ENCODE results near the gene SMOC2.

Gene SMOC2

DNA sequence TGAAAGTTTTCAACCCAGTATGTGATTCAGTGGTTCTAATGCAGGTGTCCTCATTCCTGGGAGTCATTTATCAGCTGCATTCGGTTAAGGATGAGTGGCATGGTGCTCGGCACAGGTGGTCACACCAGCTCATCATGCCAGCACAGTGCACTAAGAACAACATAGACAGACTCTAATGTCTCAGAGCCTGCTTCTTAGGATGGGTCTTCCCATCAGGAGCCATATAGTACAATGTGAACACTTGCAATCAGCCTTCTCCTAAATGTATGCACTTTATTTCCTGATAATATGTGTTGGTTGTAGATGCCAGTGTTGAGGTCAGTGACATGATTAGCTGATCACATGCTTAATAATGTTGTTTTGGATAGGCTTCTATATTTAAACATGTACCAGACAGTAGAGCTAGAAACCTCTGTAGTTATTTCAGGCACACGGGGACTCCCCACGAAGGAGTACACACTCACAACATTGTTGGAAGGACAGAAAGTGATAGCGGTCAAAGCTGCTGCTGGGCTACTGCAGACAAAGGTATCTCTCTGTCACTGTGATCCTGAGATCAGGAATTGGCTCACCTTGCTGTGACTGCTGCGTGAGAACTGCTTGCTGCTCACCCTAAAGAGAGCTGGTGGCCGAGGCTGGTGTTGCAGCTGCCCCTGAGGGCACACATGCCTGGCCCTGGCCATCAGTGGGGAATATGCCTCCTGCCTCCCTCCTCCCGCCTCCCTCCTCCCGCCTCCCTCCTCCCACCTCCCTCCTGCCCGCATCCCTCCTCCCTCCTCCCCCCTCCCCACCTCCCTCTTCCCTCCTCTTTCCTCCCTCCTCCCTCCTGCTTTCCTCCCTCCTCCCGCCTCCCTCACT, 195.4 kb downstream of the SMOC2 start:
- no peak for DNase-seq

DNA sequence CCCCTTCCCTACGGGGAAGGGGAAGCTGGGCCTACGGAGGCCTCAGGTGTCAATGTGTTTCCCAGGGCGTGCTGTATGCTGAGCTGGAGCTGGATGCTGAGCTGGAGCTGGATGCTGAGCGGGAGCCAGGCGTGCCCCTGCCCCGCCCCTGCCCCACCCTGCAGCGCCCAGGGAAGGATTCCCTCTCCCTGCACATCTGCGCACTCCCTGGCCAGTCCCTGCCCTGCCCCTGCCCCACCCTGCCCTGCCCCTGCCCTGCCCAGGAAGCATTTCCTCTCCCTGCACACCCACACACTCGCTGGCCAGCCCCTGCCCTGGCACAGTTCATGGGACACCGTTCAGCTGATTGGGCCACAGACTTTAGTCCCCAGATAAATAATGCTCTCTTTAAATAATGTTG, 196.8 kb downstream of the SMOC2 start:
- DNase-seq: no peak

DNA sequence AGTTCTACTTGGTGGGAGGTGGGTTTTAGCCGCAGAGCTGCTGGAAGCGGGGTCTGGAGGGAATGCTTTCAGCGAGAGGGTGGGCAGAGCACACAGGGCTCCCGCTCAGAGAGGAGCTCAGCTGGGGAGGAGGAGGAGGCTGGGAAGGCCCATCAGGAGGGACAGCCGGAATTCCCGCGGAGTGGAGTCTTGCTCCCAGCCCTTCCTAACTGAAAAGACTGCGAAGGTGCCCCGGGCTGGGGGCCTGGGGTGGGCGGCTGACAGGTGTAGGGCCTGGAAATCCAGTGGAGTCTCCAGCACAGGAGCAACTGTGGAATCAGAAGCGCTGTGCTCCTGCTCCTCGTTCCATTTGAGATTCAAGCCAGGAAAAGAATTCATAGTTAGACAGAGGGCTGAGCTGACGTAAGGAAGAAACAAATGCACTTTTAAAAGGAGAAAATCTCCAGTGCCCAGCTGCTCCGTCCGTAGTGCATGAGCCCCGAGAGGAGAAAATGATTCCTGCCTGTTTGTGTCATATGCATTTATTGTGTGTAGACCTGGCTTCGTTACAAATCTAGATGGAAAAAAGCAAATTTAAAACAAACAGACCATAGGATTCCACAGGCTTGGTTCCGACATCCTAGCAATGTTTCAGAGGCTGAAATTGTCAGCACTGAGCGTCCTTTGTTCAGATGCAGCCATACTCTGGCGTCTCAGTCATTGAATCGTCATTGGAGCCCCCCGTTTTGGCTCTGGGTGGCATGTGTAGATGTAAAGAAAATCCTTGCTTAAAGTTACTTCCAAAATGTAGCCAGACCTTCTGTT, 197.7 kb downstream of the SMOC2 start:
- DNase-seq: no peak

DNA sequence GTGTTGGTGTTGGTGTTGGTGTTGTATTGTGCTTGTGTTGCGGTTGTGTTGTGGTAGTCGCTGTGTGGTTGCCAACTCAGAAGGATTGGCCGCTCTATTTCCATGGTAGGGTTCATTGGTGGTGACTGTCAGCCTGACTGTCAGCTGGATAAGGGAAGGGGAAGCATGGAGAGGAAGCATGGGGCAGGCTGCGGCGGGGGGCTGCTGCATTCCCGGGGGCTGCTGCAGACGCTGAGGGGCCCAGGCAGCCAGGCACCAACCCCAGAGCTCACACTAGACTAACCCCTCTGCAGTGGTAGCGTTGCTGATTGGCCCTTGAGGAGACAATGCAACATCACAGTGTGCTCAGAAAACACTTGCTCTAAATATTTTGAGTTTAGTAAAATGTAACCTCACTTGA, 199.2 kb downstream of the SMOC2 start:
- no peak for DNase-seq

DNA sequence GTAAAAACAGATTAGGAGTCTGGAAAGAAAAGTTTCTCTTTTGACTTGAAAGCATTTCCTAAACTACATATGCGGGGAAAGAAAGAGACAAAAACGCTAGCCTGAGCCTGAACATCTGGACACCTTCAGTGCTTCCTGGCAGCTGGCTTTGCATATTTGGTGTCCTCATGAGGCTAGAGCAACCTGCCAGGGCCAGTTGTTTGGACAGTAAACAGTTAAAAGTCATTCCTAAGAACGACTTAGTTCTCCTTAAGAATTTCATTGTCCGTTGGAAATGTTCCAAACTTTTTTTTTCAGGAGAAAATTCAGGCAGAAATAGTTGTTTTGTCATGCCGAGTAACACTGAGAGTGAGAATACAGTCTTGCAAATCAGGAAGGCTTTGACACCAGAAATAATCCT, 199.8 kb downstream of the SMOC2 start:
- no peak for DNase-seq

DNA sequence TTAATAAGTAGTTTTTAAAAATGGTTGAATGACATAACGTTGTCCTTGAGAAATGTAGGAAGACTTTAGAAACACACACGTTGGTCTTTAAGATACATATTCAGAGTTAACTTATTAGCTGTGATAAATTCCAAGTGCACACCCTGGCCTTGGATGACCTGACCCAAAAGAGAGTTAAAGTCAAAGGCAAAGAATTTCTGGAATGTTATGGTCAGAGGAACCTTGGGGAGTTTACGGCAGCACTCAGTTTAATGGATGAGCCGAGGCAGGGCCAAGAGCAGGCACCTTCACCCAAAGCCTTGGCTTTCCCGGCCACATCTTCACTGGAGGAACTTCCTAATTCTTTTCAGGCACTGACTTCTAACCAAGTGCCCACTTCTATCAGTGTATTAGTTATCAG, 200.5 kb downstream of the SMOC2 start:
- DNase-seq: no peak

DNA sequence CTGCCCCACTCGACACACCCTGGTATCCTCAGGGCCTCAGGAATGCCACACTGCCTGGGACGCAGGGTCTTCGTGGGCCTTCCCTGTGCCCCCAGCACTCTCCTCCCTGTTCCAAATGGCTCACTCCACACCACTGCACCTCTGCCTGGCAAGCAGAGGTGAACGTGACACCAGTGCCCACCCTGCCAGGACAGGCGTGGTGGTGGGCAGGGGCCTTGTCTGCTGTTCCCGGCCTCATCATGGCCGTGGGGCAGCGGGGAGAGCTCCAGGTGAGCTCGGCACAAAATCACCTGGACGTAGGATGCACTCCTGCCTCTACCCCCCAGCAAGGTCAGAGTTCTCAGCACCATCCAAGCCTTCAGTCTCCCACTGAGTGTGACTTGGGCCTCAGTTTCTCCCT, 202.4 kb downstream of the SMOC2 start:
- no peak for DNase-seq

DNA sequence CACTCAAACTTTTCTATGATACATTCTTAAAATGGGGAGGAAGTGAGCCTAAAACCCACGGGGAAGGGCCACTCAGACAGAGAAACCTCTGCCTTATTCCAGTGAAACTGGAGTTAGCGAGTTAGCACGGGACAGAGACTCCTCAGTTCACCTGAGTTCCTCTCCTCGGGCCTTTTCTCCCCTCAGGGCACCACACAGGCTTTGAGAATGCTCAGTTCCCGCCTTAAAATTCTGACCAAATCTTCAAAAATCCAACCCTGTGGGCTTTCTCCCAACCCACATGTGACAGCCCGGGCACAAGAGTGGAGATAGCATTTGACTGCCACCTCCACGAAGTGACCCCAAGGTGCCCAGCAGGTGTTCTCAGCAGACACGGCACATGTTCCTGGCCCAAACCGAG, 204.3 kb downstream of the SMOC2 start:
- no peak for DNase-seq

DNA sequence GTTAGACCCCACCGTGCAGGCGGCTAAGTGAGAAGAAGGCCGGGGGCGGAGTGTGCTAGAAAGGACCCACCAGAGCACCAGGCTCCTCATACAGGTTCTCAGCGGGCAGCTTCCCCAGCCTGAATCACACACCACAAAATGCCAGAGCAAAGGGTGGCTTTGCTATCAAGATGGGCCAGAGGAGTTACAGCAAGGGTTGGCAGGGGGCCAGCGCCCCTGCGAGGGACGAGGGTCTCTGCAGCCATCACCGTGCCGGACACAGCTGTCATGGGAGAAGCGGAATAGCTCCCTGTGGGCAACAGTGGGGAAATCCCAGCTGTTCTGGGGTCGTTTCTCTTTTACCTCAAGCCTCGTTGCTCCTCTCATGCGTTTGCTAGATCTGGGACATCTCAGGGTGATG, 206.3 kb downstream of the SMOC2 start:
- DNase-seq: no peak

DNA sequence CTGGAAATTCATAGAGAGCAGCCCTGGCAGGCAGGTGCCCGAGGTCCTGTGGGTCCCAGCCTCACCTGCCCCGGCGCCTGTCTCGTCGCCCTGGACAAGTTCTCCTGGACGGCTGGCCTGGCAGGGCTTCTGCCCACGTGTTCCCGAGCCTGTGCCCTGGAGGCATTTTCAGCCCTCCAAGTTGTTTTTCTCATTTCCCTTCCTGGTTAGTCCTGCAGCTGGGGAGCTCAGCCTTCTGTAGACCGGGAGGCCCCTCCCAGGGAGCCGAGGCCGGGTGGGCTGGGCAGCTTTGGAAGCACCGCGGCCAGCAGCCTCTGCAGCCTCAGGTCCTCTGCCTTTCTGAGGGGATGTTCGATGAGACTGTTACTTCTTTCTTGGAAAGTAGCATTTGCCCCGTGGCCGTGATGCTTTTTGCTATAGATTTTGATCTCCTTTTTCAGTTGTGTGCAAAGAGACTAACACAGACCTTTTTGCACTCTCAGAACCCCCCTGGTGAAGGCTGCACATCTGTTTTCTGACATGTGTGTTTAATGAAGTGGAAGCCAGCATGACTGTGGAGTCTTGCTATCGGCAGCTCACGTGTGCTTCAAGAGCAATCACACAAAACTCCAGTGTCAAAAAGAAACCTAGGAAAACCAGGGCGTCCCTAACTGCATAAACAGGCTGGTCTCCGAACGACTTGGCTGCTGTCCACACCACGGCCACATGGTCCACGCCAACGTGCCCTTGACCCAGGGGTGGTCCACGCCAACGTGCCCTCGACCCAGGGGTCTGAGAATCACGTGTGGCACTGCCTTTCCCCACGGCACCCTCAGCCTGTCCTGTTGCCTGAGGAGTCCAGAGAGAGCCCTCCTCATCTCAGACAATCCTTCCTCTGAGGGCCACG, 207.5 kb downstream of the SMOC2 start:
- DNase-seq: no peak

DNA sequence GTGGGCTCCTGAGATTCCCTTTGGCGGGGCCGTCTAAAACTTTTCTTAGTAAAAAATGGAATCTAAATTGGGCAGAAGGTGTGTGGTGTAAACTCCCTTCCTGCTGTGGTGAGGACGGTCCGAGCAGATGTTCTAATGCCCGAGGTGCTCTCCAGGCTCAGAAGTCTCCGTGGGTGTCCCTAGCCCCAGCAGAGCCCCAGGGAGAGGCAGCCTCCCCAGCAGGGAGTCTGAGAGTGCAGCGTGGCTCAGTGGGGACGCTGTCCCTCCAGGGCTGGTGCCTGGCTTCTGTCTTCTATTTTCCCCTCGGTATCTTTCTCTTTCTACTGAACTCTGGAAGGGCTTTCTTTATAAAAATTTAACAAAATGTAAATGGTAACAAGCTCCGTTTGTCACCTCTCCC, 208.2 kb downstream of the SMOC2 start:
- DNase-seq: no peak

DNA sequence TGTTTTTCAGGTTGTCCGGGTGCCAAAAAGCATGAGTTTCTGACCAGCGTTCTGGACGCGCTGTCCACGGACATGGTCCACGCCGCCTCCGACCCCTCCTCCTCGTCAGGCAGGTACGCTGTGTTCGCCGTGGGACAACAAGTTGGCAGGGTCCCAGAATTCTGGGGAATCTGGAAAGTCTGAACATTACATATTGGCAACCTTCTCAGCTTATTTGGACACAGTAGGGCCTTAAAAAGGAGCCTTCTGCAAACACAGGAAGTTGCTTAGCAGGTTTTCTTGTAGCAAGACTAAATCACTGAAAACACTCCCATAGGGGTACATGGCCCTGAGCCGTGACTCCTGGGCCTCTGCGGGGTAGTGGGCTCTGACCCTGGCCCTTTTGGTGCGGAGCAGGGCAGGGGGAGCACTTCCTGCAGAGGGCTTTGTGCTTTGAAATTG, 209.7 kb downstream of the SMOC2 start:
- DNase-seq: no peak

DNA sequence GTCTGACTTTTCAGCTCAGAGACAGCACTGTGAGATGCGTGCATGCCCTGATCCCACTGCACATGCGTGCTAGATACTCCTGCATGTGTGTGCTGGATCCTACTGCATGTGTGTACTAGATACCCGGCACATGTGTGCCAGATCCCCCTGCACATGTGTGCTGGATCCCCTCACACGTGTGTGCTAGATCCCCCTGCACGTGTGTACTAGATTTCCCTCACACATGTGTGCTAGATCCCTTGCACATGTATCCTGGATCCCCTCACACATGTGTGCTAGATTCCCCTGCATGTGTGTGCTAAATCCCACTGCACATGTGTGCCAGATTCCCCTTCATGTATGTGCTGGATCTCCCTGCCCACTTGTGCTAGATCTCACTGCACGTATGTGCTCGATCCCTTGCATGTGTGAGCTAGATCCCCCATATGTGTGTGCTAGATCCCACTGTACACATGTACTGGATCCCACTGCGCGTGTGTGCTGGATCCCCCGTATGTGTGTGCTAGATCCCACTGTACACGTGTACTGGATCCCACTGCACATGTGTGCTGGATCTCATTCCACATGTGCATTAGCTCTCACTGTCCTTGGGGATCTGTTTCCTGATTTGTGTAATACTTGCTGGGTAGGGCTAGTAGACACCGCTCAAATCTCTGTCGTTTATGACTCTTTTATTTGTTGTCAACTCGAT, 214.6 kb downstream of the SMOC2 start:
- DNase-seq: no peak

DNA sequence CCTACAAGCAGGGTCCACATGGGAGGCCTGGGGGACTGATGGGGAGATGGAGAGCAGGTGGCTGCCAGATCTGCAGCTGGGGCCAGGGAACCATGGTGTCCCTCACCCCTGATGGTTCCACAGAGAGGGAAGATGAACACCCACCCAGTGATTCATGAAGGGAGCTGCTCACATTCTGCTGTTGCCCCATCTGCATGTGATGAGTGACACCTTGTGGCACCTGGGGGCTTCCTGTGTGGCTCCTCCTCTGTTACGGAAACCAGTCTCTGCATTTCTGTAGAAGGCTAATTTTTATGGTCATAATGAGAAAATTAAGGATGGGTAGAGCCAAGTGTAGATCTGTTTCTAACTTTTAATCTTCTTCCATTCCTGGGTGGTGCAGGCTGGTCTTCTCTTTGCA, 217.1 kb downstream of the SMOC2 start:
- no peak for DNase-seq

DNA sequence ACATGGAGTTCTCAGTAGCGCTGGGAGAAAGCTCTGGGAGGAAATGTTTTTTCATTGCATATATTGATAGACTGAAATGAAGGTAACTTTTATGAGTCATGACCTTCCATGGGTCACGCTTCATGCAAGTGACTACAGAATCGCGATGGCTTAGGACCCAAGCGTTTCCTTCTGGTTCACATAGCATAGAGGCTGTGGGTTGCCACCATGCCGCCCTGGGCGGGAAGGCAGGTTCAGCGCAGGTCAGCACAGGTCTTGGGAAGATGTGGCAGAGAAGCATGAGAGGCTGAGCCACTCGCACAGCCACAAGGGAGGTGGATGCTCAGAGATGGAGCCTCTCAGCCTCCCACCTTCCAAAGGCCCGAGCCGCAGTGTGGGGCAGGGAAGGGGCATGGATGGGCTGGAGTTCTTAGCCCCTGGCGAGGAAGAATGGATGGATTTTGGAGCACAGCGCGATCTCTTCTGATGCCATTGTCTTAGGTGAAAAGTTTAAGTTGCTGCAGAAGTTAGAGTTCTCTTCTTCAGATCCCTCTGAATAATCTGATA, 219.5 kb downstream of the SMOC2 start:
- DNase-seq: no peak

DNA sequence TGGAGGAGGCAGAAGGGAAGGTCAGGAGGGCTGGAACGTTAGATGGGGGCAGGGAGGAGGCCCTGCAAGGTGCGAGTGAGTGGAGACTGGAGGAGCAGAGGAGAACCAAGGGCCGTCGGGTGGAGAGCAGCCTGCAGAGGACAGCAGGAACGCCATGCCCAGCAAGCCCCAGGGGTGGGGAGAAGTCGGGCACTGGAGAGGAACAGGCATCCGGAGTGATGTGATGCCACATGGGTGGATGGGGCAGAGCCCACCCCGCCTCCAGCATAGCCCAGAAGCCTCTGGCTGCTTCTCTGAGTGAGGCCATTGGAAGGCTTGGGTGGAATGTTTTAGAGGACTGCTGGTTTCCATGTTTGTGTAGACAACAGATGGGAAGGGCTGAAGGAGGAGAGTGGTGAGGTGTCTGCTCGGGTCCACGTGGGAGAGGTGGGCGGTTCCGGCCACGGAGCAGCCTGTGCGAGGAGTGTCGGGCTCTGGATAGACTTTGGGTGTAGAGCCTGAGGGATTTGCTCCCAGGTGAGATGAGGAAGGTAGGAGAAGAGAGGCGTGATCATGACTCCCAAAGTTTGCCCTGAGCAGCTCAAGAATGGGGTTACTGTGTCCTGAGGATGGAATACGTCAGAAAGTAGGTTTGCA, 221.4 kb downstream of the SMOC2 start:
- DNase-seq: no peak

DNA sequence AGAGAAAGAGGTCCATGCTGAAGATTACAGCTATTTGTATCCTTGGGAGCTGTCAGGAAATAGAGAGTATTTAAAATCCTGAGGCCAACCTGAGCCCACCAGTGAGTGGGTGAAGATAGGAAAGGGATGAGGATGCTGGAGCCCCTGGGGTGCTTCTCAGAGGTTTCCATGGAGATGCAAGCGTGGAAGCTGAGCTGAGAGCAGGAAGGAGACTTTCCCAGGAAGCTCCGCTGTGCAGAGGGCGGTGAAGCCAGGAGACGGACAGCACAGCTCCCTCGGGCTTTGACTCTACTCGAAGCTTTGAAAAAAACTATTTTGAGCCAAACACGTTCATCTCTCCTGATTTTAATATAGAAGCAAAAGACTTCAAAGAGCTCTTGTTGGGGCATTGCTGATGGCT, 222.1 kb downstream of the SMOC2 start:
- DNase-seq: no peak

DNA sequence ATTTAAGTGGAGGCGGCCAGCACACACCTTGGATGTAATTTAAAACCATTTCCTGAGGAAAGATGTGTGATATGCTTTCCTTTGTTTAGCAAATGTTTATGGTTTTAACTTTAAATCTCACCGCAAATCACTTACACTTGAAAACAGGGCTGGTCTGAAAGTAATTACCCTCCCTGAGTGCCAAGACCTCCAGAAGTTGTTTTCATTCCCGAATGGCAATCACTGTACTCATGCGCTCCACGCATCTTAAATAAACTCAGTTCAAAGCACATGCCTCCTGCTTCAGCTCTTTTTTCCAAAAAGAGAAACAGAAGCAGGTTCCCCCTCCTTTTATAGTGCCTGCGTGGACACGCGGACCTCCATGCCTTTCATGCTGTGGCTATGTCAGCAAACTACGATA, 224.0 kb downstream of the SMOC2 start:
- no peak for DNase-seq

DNA sequence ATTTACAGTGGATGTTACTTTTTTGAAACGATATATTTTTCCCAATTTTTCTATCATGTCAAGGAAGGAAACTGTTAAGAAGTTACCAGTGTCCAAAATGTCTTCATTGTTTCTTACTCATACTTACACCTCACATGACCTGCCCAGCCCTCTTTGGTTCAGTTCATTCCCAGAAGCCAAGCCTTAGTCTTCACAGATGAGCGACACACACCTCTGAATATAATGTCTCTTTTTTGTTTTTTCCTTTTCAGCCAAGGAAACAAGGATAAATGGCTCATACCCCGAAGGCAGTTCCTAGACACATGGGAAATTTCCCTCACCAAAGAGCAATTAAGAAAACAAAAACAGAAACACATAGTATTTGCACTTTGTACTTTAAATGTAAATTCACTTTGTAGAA, 225.2 kb downstream of the SMOC2 start:
- no peak for DNase-seq

DNA sequence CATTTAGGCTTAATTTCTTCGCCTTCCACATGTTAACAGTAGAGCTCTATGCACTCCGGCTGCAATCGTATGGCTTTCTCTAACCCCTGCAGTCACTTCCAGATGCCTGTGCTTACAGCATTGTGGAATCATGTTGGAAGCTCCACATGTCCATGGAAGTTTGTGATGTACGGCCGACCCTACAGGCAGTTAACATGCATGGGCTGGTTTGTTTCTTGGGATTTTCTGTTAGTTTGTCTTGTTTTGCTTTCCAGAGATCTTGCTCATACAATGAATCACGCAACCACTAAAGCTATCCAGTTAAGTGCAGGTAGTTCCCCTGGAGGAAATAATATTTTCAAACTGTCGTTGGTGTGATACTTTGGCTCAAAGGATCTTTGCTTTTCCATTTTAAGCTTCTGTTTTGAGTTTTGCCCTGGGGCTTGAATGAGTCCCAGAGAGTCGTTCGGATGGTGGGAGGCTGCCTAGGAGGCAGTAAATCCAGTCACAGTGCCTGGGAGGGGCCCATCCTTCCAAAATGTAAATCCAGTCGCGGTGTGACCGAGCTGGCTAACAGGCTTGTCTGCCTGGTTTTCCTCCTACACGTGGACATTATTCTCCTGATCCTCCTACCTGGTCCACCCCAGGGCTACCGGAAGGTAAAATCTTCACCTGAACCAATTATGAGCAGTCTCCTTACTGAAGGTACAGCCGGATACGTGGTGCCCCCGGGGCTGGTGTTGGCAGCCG, 225.9 kb downstream of the SMOC2 start:
- DNase-seq: no peak

DNA sequence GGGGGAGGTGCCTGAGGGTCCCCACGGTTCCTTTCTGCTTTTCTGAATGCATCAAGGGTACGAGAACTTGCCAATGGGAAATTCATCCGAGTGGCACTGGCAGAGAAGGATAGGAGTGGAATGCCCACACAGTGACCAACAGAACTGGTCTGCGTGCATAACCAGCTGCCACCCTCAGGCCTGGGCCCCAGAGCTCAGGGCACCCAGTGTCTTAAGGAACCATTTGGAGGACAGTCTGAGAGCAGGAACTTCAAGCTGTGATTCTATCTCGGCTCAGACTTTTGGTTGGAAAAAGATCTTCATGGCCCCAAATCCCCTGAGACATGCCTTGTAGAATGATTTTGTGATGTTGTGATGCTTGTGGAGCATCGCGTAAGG, 226.4 kb downstream of the SMOC2 start:
- no peak for DNase-seq
